HG03045 (cell line): ENCODE measurements around the gene SPP2.

ENCODE experiments used
- ATAC-seq: cut with Tn5 transposase; IDR thresholded peaks from one replicate; pipeline ENCODE4 v1.9.1; 2021; ENCODE audit warnings: mild to moderate bottlenecking, moderate library complexity; ENCODE audit not compliant: unreplicated experiment

SPP2 gene

GRCh38 chr2:234050455-234051135, at the start of gene SPP2:
TSS of gene SPP2 (plus strand) at chr2:234050702. CDS start at chr2:234050787, 85 bp downstream.
- no peak for ATAC-seq

- no peak for ATAC-seq
These were observed 48.9 kb upstream of the SPP2 start for GRCh38 chr2:234001380-234002160.

GRCh38 chr2:234002281-234002680, 48.2 kb upstream of the SPP2 start:
- ATAC-seq = no peak

- no peak for ATAC-seq
These were observed 46.4 kb upstream of the SPP2 start for GRCh38 chr2:234003972-234004617.

- no peak for ATAC-seq
These were observed 45.4 kb upstream of the SPP2 start for GRCh38 chr2:234005126-234005525.

- no peak for ATAC-seq
These were observed 44.0 kb upstream of the SPP2 start for GRCh38 chr2:234006501-234006900.

- ATAC-seq = no peak
These were observed 36.1 kb upstream of the SPP2 start for GRCh38 chr2:234014427-234014826.

GRCh38 chr2:234015861-234016260, 34.6 kb upstream of the SPP2 start:
- no peak for ATAC-seq

- no peak for ATAC-seq
These were observed 30.6 kb upstream of the SPP2 start for GRCh38 chr2:234019896-234020295.

GRCh38 chr2:234020332-234020731, 30.2 kb upstream of the SPP2 start:
- no peak for ATAC-seq

GRCh38 chr2:234022424-234022823, 28.1 kb upstream of the SPP2 start:
- no peak for ATAC-seq

- no peak for ATAC-seq
These were observed 26.2 kb upstream of the SPP2 start for GRCh38 chr2:234024304-234024703.

- ATAC-seq = no peak
These were observed 25.0 kb upstream of the SPP2 start for GRCh38 chr2:234025466-234025865.

- no peak for ATAC-seq
These were observed 24.6 kb upstream of the SPP2 start for GRCh38 chr2:234025891-234026401.

GRCh38 chr2:234026693-234027254, 23.7 kb upstream of the SPP2 start:
- ATAC-seq = no peak

- ATAC-seq = no peak
These were observed 22.9 kb upstream of the SPP2 start for GRCh38 chr2:234027641-234028040.

GRCh38 chr2:234029150-234029733, 21.3 kb upstream of the SPP2 start:
- ATAC-seq = no peak

GRCh38 chr2:234031207-234031606, 19.3 kb upstream of the SPP2 start:
- ATAC-seq = no peak

GRCh38 chr2:234032279-234032856, 18.1 kb upstream of the SPP2 start:
- ATAC-seq = no peak

GRCh38 chr2:234033174-234033573, 17.3 kb upstream of the SPP2 start:
- ATAC-seq = no peak

GRCh38 chr2:234033885-234034284, 16.6 kb upstream of the SPP2 start:
- no peak for ATAC-seq
